IMR-90 (cell line): ENCODE data around the gene EBF3. TPM values are rescaled to one million over a fixed set of nuclear protein-coding genes. Genes with fewer than 3 reads are reported as not detected.

ENCODE experiments used
- ATAC-seq: fragments of 200-7000 bp; cut with Tn5 transposase; 2 replicates; pipeline ENCODE4 v1.9.1; 2020; ENCODE audit warnings: low read depth, mild to moderate bottlenecking, moderate library complexity
- BruUV-seq: library from RNA; stranded (reverse); fragments of 400-500 nt; replicated peaks from 2 replicates; lab custom pipeline; 2021; lab: Mats Ljungman, UMichigan
- CTCF ChIA-PET: fragments of 300-600 bp; formaldehyde crosslinking; extraction: SDS; loops from one replicate; lab custom pipeline; 2021; ENCODE audit warnings: antibody characterized with exemption; lab: Yijun Ruan, JAX
- POLR2A ChIA-PET: fragments of 300-600 bp; sonication (Branson Sonifier 250); formaldehyde crosslinking; loops from one replicate; lab custom pipeline; 2022; ENCODE audit warnings: antibody characterized with exemption; ENCODE audit not compliant: unreplicated experiment; lab: Charles Lee
- DNase-seq: peaks from one replicate; pipeline ENCODE4 v3.0.0; 2013
- H2AFZ ChIP-seq: replicated peaks from 2 replicates; pipeline ENCODE3; 2013; ENCODE audit warnings: low read length, mild to moderate bottlenecking; ENCODE audit not compliant: poor library complexity
- H2AK5ac ChIP-seq: 2 replicates; pipeline ENCODE4 v1.6.1; 2013; ENCODE audit warnings: low read depth, low read length, inconsistent platforms
- H2AK9ac ChIP-seq: replicated peaks from 2 replicates; pipeline ENCODE3; 2013; ENCODE audit warnings: mild to moderate bottlenecking, low read depth, low read length, moderate library complexity; ENCODE audit not compliant: poor library complexity
- H2BK120ac ChIP-seq: 2 replicates; pipeline ENCODE4 v1.6.1; 2013; ENCODE audit warnings: low read depth, low read length, inconsistent platforms
- H2BK15ac ChIP-seq: 3 replicates; pipeline ENCODE4 v1.6.1; 2013; ENCODE audit warnings: low read depth, low read length, inconsistent platforms
- H2BK20ac ChIP-seq: 2 replicates; pipeline ENCODE4 v1.6.1; 2013; ENCODE audit warnings: low read depth, mild to moderate bottlenecking, inconsistent platforms, low read length, moderate library complexity
- H2BK5ac ChIP-seq: 2 replicates; pipeline ENCODE4 v1.6.1; 2013; ENCODE audit warnings: mild to moderate bottlenecking, low read depth, low read length, inconsistent platforms; ENCODE audit not compliant: poor library complexity, severe bottlenecking
- H3K14ac ChIP-seq: replicated peaks from 2 replicates; pipeline ENCODE4 v1.6.1; 2013; ENCODE audit warnings: low read depth, low read length, inconsistent platforms
- H3K18ac ChIP-seq: 2 replicates; pipeline ENCODE4 v1.6.1; 2013; ENCODE audit warnings: low read depth, low read length, control low read depth
- H3K23ac ChIP-seq: 2 replicates; pipeline ENCODE4 v1.6.1; 2013; ENCODE audit warnings: low read depth, low read length, inconsistent platforms
- H3K27ac ChIP-seq: 2 replicates; pipeline ENCODE4 v1.5.1; 2013; ENCODE audit warnings: mild to moderate bottlenecking, control low read depth, low read length; ENCODE audit not compliant: insufficient read depth
- H3K27me3 ChIP-seq: 2 replicates; pipeline ENCODE4 v1.6.1; 2013; ENCODE audit warnings: low read length; ENCODE audit not compliant: control insufficient read depth, insufficient read depth
- H3K36me3 ChIP-seq: 2 replicates; pipeline ENCODE4 v1.6.1; 2013; ENCODE audit warnings: low read length, mixed read lengths; ENCODE audit not compliant: control insufficient read depth, insufficient read depth
- H3K4ac ChIP-seq: 2 replicates; pipeline ENCODE4 v1.6.1; 2013; ENCODE audit warnings: low read depth, low read length, inconsistent platforms
- H3K4me1 ChIP-seq: 2 replicates; pipeline ENCODE4 v1.6.1; 2013; ENCODE audit warnings: low read length, mixed read lengths; ENCODE audit not compliant: control insufficient read depth, insufficient read depth
- H3K4me2 ChIP-seq: 2 replicates; pipeline ENCODE4 v1.6.1; 2013; ENCODE audit warnings: low read depth, mild to moderate bottlenecking, control low read depth, low read length, moderate library complexity
- H3K4me3 ChIP-seq: 2 replicates; pipeline ENCODE4 v1.5.1; 2013; ENCODE audit warnings: low read depth, mild to moderate bottlenecking, control low read depth, low read length, moderate library complexity; ENCODE audit not compliant: insufficient read depth
- H3K56ac ChIP-seq: 2 replicates; pipeline ENCODE4 v1.6.1; 2013; ENCODE audit warnings: low read length, inconsistent platforms; ENCODE audit not compliant: insufficient read depth; ENCODE audit errors: extremely low read depth
- H3K79me1 ChIP-seq, 2 experiments: 2 replicates each; pipeline ENCODE4 v1.6.1; 2013; ENCODE audit warnings: low read length in 2 of 2, inconsistent platforms in 1 of 2, low read depth in 1 of 2
- H3K9ac ChIP-seq: 2 replicates; pipeline ENCODE4 v1.6.1; 2013; ENCODE audit warnings: low read depth, low read length, control low read depth
- H3K9me1 ChIP-seq: 2 replicates; pipeline ENCODE4 v1.6.1; 2013; ENCODE audit warnings: low read length, inconsistent platforms; ENCODE audit not compliant: insufficient read depth
- H3K9me3 ChIP-seq: 2 replicates; pipeline ENCODE4 v1.6.1; 2013; ENCODE audit warnings: low read length; ENCODE audit not compliant: control insufficient read depth, insufficient read depth
- H4K20me1 ChIP-seq: 2 replicates; pipeline ENCODE4 v1.6.1; 2013; ENCODE audit warnings: low read length, inconsistent platforms; ENCODE audit not compliant: insufficient read depth
- H4K5ac ChIP-seq: 2 replicates; pipeline ENCODE4 v1.6.1; 2013; ENCODE audit warnings: mild to moderate bottlenecking, low read depth, low read length, control low read depth
- H4K8ac ChIP-seq, 2 experiments: 2 replicates each; pipeline ENCODE4 v1.6.1; 2013; ENCODE audit warnings: low read depth in 2 of 2, low read length in 2 of 2, control low read depth in 1 of 2, inconsistent platforms in 1 of 2
- H4K91ac ChIP-seq: 2 replicates; pipeline ENCODE4 v1.6.1; 2013; ENCODE audit warnings: low read depth, low read length, inconsistent platforms; ENCODE audit not compliant: insufficient read depth
- CEBPB ChIP-seq: IDR thresholded peaks from 2 replicates; pipeline ENCODE4 v1.6.1; 2012; ENCODE audit warnings: low read depth, low read length, improper control_type of control experiment
- MAZ ChIP-seq: IDR thresholded peaks from 2 replicates; pipeline ENCODE4 v1.6.1; 2012; ENCODE audit warnings: low read depth, mild to moderate bottlenecking, low read length, improper control_type of control experiment, moderate library complexity, borderline replicate concordance
- POLR2A ChIP-seq: IDR thresholded peaks from 2 replicates; pipeline ENCODE4 v1.6.1; 2012; ENCODE audit warnings: mild to moderate bottlenecking, low read depth, low read length
- RAD21 ChIP-seq: IDR thresholded peaks from 2 replicates; pipeline ENCODE4 v1.6.1; 2012; ENCODE audit warnings: low read length, improper control_type of control experiment
- RCOR1 ChIP-seq: IDR thresholded peaks from 2 replicates; pipeline ENCODE4 v1.6.1; 2012; ENCODE audit warnings: mild to moderate bottlenecking, low read length, improper control_type of control experiment; ENCODE audit not compliant: insufficient replicate concordance
- USF2 ChIP-seq: fragments of 150-350 bp; IDR thresholded peaks from 2 replicates; pipeline ENCODE4 v1.6.1; 2017; ENCODE audit warnings: mild to moderate bottlenecking, antibody characterized with exemption, low read length, low read depth
- WGBS, 2 experiments: methylation state at CpG; one replicate each; pipeline versions ENCODE4 v1.1.5 to v1.1.7; 2013; ENCODE audit warnings: missing lambda C conversion rate in 2 of 2; ENCODE audit not compliant: insufficient read length in 1 of 2; ENCODE audit errors: extremely low coverage in 2 of 2; 5-methylcytosine and 5-hydroxymethylcytosine counted together
- dilution Hi-C: fragments of 300-500 bp; cut with HindIII; formaldehyde crosslinking; loops from one replicate; pipeline ENCODE4 v1.14.3; 2018; ENCODE audit warnings: low sequenced_read_pairs; ENCODE audit not compliant: unreplicated experiment
- in situ Hi-C: fragments of 300-500 bp; cut with MboI; formaldehyde crosslinking; loops from 3 replicates; pipeline ENCODE4 v1.14.3; 2019; ENCODE audit warnings: low sequenced_read_pairs, inconsistent platforms, mixed read lengths
- intact Hi-C: fragments of 100-400 bp; cut with micrococcal nuclease; formaldehyde crosslinking; loops from 2 replicates; pipeline ENCODE4 v1.10.0; 2022
- polyA plus RNA-seq, 3 experiments: library from polyadenylated mRNA; depleted of rRNA; stranded (reverse); fragments of >200 nt; gene quantifications; 2 replicates each; pipeline ENCODE4 v1.2.3, GENCODE V29; 2012; ENCODE audit warnings: low replicate concordance in 1 of 3
- total RNA-seq: library from RNA; depleted of rRNA; stranded (reverse); fragments of >200 nt; gene quantifications from 2 replicates; pipeline ENCODE4 v1.2.3, GENCODE V29; 2012

Gene EBF3
- total and polyA plus RNA-seq, 2 of the 4 experiments (the other 2 are of a cell fraction) = 0.36 to 0.70 TPM

- no peak overlapping the region for H2BK15ac ChIP-seq
- no peak overlapping the region for H2BK120ac ChIP-seq
- H4K91ac ChIP-seq = no peak overlapping the region
- H3K9me3 ChIP-seq = no peaks in the 10 kb centered on the region
- no peak overlapping the region for H2BK5ac ChIP-seq
- no peak overlapping the region for H4K5ac ChIP-seq
- ATAC-seq = no peak
- intact Hi-C loops = no loop called here
- no peaks in the 10 kb centered on the region for H4K20me1 ChIP-seq
- no peak overlapping the region for H3K18ac ChIP-seq
- CTCF ChIA-PET = no interaction called here
- POLR2A ChIA-PET = no interaction called here
- no TSS peak for BruUV-seq
- H2AK5ac ChIP-seq = no peak overlapping the region
- no peaks in the 10 kb centered on the region for H3K36me3 ChIP-seq
- H2AK9ac ChIP-seq = no peak overlapping the region
- TF ChIP-seq USF2 (no peak), POLR2A (no peak), MAZ (no peak), CEBPB (no peak), RCOR1 (no peak), RAD21 (no peak)
- dilution Hi-C loops = no loop called here
- H3K4ac ChIP-seq = no peak overlapping the region
- no peak overlapping the region for H3K4me3 ChIP-seq
- H3K56ac ChIP-seq = no peak overlapping the region
- H2AFZ ChIP-seq = no peak overlapping the region
- no peak for DNase-seq
- in situ Hi-C loops = no loop called here
- no peaks in the 10 kb centered on the region for H3K4me1 ChIP-seq
- H3K9me1 ChIP-seq = no peaks in the 10 kb centered on the region
- H2BK20ac ChIP-seq = no peak overlapping the region
- no peak overlapping the region for H3K27ac ChIP-seq
- H3K79me1 ChIP-seq = no peaks in the 10 kb centered on the region
- no peak overlapping the region for H3K9ac ChIP-seq
- no peak overlapping the region for H3K23ac ChIP-seq
- WGBS, 2 experiments = 10% methylated on average over 2 of the region's 12 CpGs; no CpG with 5 or more reads in 1 of the 2 experiments
- H3K4me2 ChIP-seq = no peak overlapping the region
- H3K14ac ChIP-seq = no peak overlapping the region
- no peak overlapping the region for H4K8ac ChIP-seq
- H3K27me3 ChIP-seq = no peaks in the 10 kb centered on the region
Observed at GRCh38 chr10:129905553-129905952, 58.5 kb downstream of the EBF3 start.
